SK-N-SH (cell line): ENCODE data around the gene ZW10. TPM values are rescaled to one million over a fixed set of nuclear protein-coding genes. Genes with fewer than 3 reads are reported as not detected.

Experiments
- CTCF ChIA-PET: fragments of 300-600, 350-600 bp; formaldehyde crosslinking; extraction: SDS; loops from one replicate; lab custom pipeline; 2021; lab: Yijun Ruan, JAX
- POLR2A ChIA-PET: fragments of 350-600 bp; sonication (Branson Sonifier 250); formaldehyde crosslinking; extraction: SDS; loops from one replicate; lab custom pipeline; 2020; ENCODE audit warnings: antibody characterized with exemption, inconsistent platforms; lab: Yijun Ruan, JAX
- DNase-seq: peaks from one replicate; pipeline ENCODE4 v3.0.0; 2012
- H2AFZ ChIP-seq: fragments of 200-600 bp; sonication (generic); 2 replicates; pipeline ENCODE4 v1.8.1; 2016; ENCODE audit warnings: antibody characterized with exemption, mild to moderate bottlenecking, low read depth
- H3F3A ChIP-seq: fragments of 200-600 bp; sonication (generic); replicated peaks from 2 replicates; pipeline ENCODE3; 2016; ENCODE audit warnings: antibody characterized with exemption, mild to moderate bottlenecking; ENCODE audit not compliant: insufficient read depth
- H3K27ac ChIP-seq, 2 experiments: fragments of 200-500 bp in 1 of 2; fragments of 200-600 bp in 1 of 2; sonication (Bioruptor generic) in 1 of 2; sonication (generic), shearing (Covaris generic) in 1 of 2; 2 replicates each; pipeline versions ENCODE4 v1.5.1 to v1.6.1; 2014 to 2016; ENCODE audit warnings: low read depth in 2 of 2, inconsistent platforms in 1 of 2, low read length in 1 of 2, mild to moderate bottlenecking in 1 of 2, mixed read lengths in 1 of 2
- H3K27me3 ChIP-seq: fragments of 200-600 bp; sonication (generic), shearing (Covaris generic); 2 replicates; pipeline ENCODE4 v1.6.1; 2016; ENCODE audit warnings: mixed run types; ENCODE audit not compliant: insufficient read depth
- H3K36me3 ChIP-seq, 2 experiments: fragments of 200-500 bp in 1 of 2; fragments of 200-600 bp in 1 of 2; sonication (Bioruptor generic) in 1 of 2; sonication (generic) in 1 of 2; replicated peaks in 1 of 2; 2 replicates each; pipeline versions ENCODE3 to v1.5.1; 2014 to 2016; ENCODE audit warnings: low read length in 1 of 2, mild to moderate bottlenecking in 1 of 2; ENCODE audit not compliant: insufficient read depth in 2 of 2, control insufficient read depth in 1 of 2
- H3K4me1 ChIP-seq, 2 experiments: fragments of 200-500 bp in 1 of 2; fragments of 200-600 bp in 1 of 2; sonication (Bioruptor generic) in 1 of 2; sonication (generic), shearing (Covaris generic) in 1 of 2; 2 replicates each; pipeline versions ENCODE4 v1.5.1 to v1.6.1; 2014 to 2016; ENCODE audit warnings: low read depth in 1 of 2, low read length in 1 of 2, mixed run types in 1 of 2; ENCODE audit not compliant: insufficient read depth in 2 of 2, control insufficient read depth in 1 of 2
- H3K4me2 ChIP-seq: fragments of 200-600 bp; sonication (generic), shearing (Covaris generic); 2 replicates; pipeline ENCODE4 v1.6.1; 2017; ENCODE audit warnings: mixed run types
- H3K4me3 ChIP-seq, 2 experiments: fragments of 200-500 bp in 1 of 2; fragments of 200-600 bp in 1 of 2; sonication (Bioruptor generic) in 1 of 2; sonication (generic), shearing (Covaris generic) in 1 of 2; 2 replicates each; pipeline versions ENCODE4 v1.5.1 to v1.8.1; 2014 to 2016; ENCODE audit warnings: low read depth in 2 of 2, inconsistent platforms in 1 of 2, low read length in 1 of 2, mild to moderate bottlenecking in 1 of 2, mixed read lengths in 1 of 2, moderate library complexity in 1 of 2
- H3K79me2 ChIP-seq: fragments of 200-600 bp; sonication (generic); 2 replicates; pipeline ENCODE4 v1.8.1; 2017; ENCODE audit warnings: mild to moderate bottlenecking; ENCODE audit not compliant: insufficient read depth
- H3K9ac ChIP-seq: fragments of 200-600 bp; sonication (generic); 2 replicates; pipeline ENCODE4 v1.6.1; 2017; ENCODE audit warnings: mixed run types
- H3K9me2 ChIP-seq: fragments of 200-600 bp; sonication (generic); 2 replicates; pipeline ENCODE4 v1.6.1; 2017; ENCODE audit warnings: mixed run types
- H3K9me3 ChIP-seq: fragments of 200-600 bp; sonication (generic); 2 replicates; pipeline ENCODE4 v1.6.1; 2017; ENCODE audit warnings: mixed run types, mild to moderate bottlenecking, moderate library complexity
- H4K20me1 ChIP-seq: fragments of 200-600 bp; sonication (generic); 2 replicates; pipeline ENCODE4 v1.6.1; 2017; ENCODE audit warnings: mild to moderate bottlenecking, mixed run types; ENCODE audit not compliant: insufficient read depth
- ELF1 ChIP-seq: IDR thresholded peaks from 2 replicates; pipeline ENCODE4 v1.4.0; 2012
- EZH2phosphoT487 ChIP-seq: fragments of 200-600 bp; sonication (generic); IDR thresholded peaks from 2 replicates; pipeline ENCODE4 v1.6.1; 2017; ENCODE audit warnings: low read depth, mixed run types, mild to moderate bottlenecking, antibody characterized with exemption, moderate library complexity, borderline replicate concordance
- FOSL2 ChIP-seq: IDR thresholded peaks from 2 replicates; pipeline ENCODE4 v1.4.0; 2012; ENCODE audit warnings: low read depth, mild to moderate bottlenecking, moderate library complexity, borderline replicate concordance
- FOXM1 ChIP-seq: IDR thresholded peaks from 2 replicates; pipeline ENCODE4 v1.4.0; 2012; ENCODE audit warnings: low read depth, mild to moderate bottlenecking
- GABPA ChIP-seq: IDR thresholded peaks from 2 replicates; pipeline ENCODE4 v1.4.0; 2012; ENCODE audit warnings: low read depth, mild to moderate bottlenecking
- GATA2 ChIP-seq: sonication (generic); formaldehyde crosslinking; IDR thresholded peaks from 2 replicates; pipeline ENCODE4 v1.5.0; 2020; ENCODE audit warnings: mild to moderate bottlenecking, missing genetic modification reagents
- IRF3 ChIP-seq: fragments of 150-350 bp; IDR thresholded peaks from 2 replicates; pipeline ENCODE4 v1.6.1; 2016; ENCODE audit warnings: mild to moderate bottlenecking, low read depth, low read length
- MAX ChIP-seq: IDR thresholded peaks from 2 replicates; pipeline ENCODE4 v1.4.0; 2012; ENCODE audit warnings: low read depth
- NFIC ChIP-seq: IDR thresholded peaks from 2 replicates; pipeline ENCODE4 v1.4.0; 2012; ENCODE audit warnings: borderline replicate concordance
- RAD21 ChIP-seq: IDR thresholded peaks from 2 replicates; pipeline ENCODE4 v1.6.1; 2012; ENCODE audit warnings: mild to moderate bottlenecking, low read length
- RCOR1 ChIP-seq: fragments of 150-350 bp; IDR thresholded peaks from 2 replicates; pipeline ENCODE4 v1.6.1; 2017; ENCODE audit warnings: antibody characterized with exemption, low read length
- REST ChIP-seq: IDR thresholded peaks from 2 replicates; pipeline ENCODE4 v1.6.1; 2012; ENCODE audit warnings: mild to moderate bottlenecking, low read depth, low read length, moderate library complexity
- RFX5 ChIP-seq: IDR thresholded peaks from 2 replicates; pipeline ENCODE4 v1.6.1; 2012; ENCODE audit warnings: mild to moderate bottlenecking, improper control_type of control experiment, low read length
- SMC3 ChIP-seq: IDR thresholded peaks from 2 replicates; pipeline ENCODE4 v1.6.1; 2012; ENCODE audit warnings: low read depth, low read length, improper control_type of control experiment
- TCF12 ChIP-seq: IDR thresholded peaks from 2 replicates; pipeline ENCODE4 v1.4.0; 2012
- TEAD4 ChIP-seq: IDR thresholded peaks from 2 replicates; pipeline ENCODE4 v1.4.0; 2012; ENCODE audit warnings: mild to moderate bottlenecking, borderline replicate concordance; ENCODE audit not compliant: insufficient read depth
- USF1 ChIP-seq: IDR thresholded peaks from 2 replicates; pipeline ENCODE4 v1.4.0; 2012; ENCODE audit warnings: low read depth, borderline replicate concordance
- USF2 ChIP-seq: fragments of 150-350 bp; IDR thresholded peaks from 2 replicates; pipeline ENCODE4 v1.6.1; 2017; ENCODE audit warnings: antibody characterized with exemption, low read length, low read depth, borderline replicate concordance
- YY1 ChIP-seq: IDR thresholded peaks from 2 replicates; pipeline ENCODE4 v1.4.0; 2012; ENCODE audit warnings: low read depth, mild to moderate bottlenecking
- ZBTB33 ChIP-seq: IDR thresholded peaks from 2 replicates; pipeline ENCODE4 v1.4.0; 2012; ENCODE audit warnings: low read depth, borderline replicate concordance
- WGBS: methylation state at CpG from one replicate; pipeline ENCODE4 v1.1.6; 2017; ENCODE audit warnings: low lambda C conversion rate; 5-methylcytosine and 5-hydroxymethylcytosine counted together
- polyA plus RNA-seq, 3 experiments: library from polyadenylated mRNA; depleted of rRNA; stranded (reverse); fragments of >200 nt; gene quantifications; 2 replicates each; pipeline ENCODE4 v1.2.3, GENCODE V29; 2012

The ZW10 gene
- polyA plus RNA-seq, 1 of the 3 experiments (the other 2 are of a cell fraction): 6.1 TPM

- WGBS: 0% methylated on average over 1 of the region's 1 CpG
- no peak for TF ChIP-seq ZBTB33
- no peak for TF ChIP-seq SMC3
- no peak for TF ChIP-seq RCOR1
- TF ChIP-seq IRF3: no peak
- no peak for TF ChIP-seq NFIC
- TF ChIP-seq EZH2phosphoT487: no peak
- TF ChIP-seq RAD21: no peak
- TF ChIP-seq USF1: no peak
- no peak for TF ChIP-seq YY1
- no peak for TF ChIP-seq TCF12
- TF ChIP-seq ELF1: no peak
- no peak for TF ChIP-seq REST
- TF ChIP-seq GABPA: no peak
- no peak for TF ChIP-seq FOSL2
- no peak for TF ChIP-seq GATA2 (CRISPR knock-in tag)
- no peak for TF ChIP-seq FOXM1
- TF ChIP-seq TEAD4: no peak
- TF ChIP-seq MAX: no peak
- TF ChIP-seq RFX5: no peak
- TF ChIP-seq USF2: no peak
- peaks cover 3 to 9% of the 10 kb centered on the region in 2 experiments; a peak in 3 of 4 replicates for H3K4me1 ChIP-seq
- H4K20me1 ChIP-seq: no peaks in the 10 kb centered on the region
- peaks cover 31% of the 10 kb centered on the region for H3K79me2 ChIP-seq
- H3K27ac ChIP-seq: peak overlapping the region; percentile 5 to 58; a peak in 1 of 4 replicates
- POLR2A ChIA-PET: no interaction called here
- no peaks in the 10 kb centered on the region for H3K27me3 ChIP-seq
- no peak for DNase-seq
- H3K36me3 ChIP-seq: peaks cover 0 to 9% of the 10 kb centered on the region in 2 experiments
- no peaks in the 10 kb centered on the region for H3F3A ChIP-seq
- H3K9me3 ChIP-seq: no peaks in the 10 kb centered on the region
- H2AFZ ChIP-seq: peak overlapping the region; percentile 92; the same call in 1 of the 2 replicates
- peak overlapping the region; percentile 87; the same call in 1 of the 2 replicates for H3K9ac ChIP-seq
- CTCF ChIA-PET: interaction anchor here (0.7 to 1.6 kb wide), 17 partner anchors 10 to 1324 kb away, joined by 3 to 12 read pairs (median 4); partner anchors contain the start of gene USP28
- peak overlapping the region; percentile 76 to 89 for H3K4me3 ChIP-seq
- peak overlapping the region; percentile 47; the same call in 1 of the 2 replicates for H3K4me2 ChIP-seq
- no peaks in the 10 kb centered on the region for H3K9me2 ChIP-seq
Measured at GRCh38 chr11:113774174-113774503, 647 bp upstream of the ZW10 start.
